NCI-H345 treated with DMSO at 0.1 percent for 48 hours (cell line): Measurements from ENCODE around the gene BRAT1.
"Not testable (repeated sequence)": the region's sequence is repeated elsewhere in the genome, so short reads cannot be mapped to it uniquely, and the experiment has no call there.

ENCODE experiments used
- DNase-seq: peaks from one replicate; lab custom pipeline; 2025; ENCODE audit not compliant: unreplicated experiment; lab: John Stamatoyannopoulos, UW

The BRAT1 gene

GRCh38 chr7:2555121-2556052, at the start of gene BRAT1:
Gene BRAT1, minus strand, starts transcription at chr7:2555524. Its CDS starts 1,093 bp downstream, at chr7:2554431.
- DNase-seq = peak; percentile 85

- DNase-seq = peak; percentile 87
Measured at GRCh38 chr7:2604608-2605174, 49.4 kb upstream of the BRAT1 start.

- DNase-seq = no peak
Measured at GRCh38 chr7:2603044-2603965, 48.0 kb upstream of the BRAT1 start.

GRCh38 chr7:2602406-2603043, 47.2 kb upstream of the BRAT1 start:
- peak; percentile 27 for DNase-seq

- DNase-seq = no peak
Measured at GRCh38 chr7:2601907-2602306, 46.6 kb upstream of the BRAT1 start.

- no peak for DNase-seq
Measured at GRCh38 chr7:2601065-2601464, 45.7 kb upstream of the BRAT1 start.

GRCh38 chr7:2598154-2598823, 43.0 kb upstream of the BRAT1 start:
- DNase-seq = no peak

- no peak for DNase-seq
Measured at GRCh38 chr7:2597273-2597640, 41.9 kb upstream of the BRAT1 start.

GRCh38 chr7:2596464-2597272, 41.3 kb upstream of the BRAT1 start:
- DNase-seq = no peak

- DNase-seq = no peak
Measured at GRCh38 chr7:2595258-2595860, 40.0 kb upstream of the BRAT1 start.

- DNase-seq = no peak
Measured at GRCh38 chr7:2594599-2594998, 39.3 kb upstream of the BRAT1 start.

GRCh38 chr7:2593036-2593727, 37.9 kb upstream of the BRAT1 start:
- no peak for DNase-seq

- DNase-seq = no peak
Measured at GRCh38 chr7:2592375-2592865, 37.1 kb upstream of the BRAT1 start.

GRCh38 chr7:2589941-2590340, 34.6 kb upstream of the BRAT1 start:
- DNase-seq = not testable (repeated sequence)

GRCh38 chr7:2589341-2589740, 34.0 kb upstream of the BRAT1 start:
- no peak for DNase-seq

- no peak for DNase-seq
Measured at GRCh38 chr7:2587778-2588177, 32.5 kb upstream of the BRAT1 start.

GRCh38 chr7:2587134-2587533, 31.8 kb upstream of the BRAT1 start:
- no peak for DNase-seq

GRCh38 chr7:2586326-2587020, 31.1 kb upstream of the BRAT1 start:
- DNase-seq = no peak
